HL-60 (cell line): Measurements from ENCODE around the gene ASB9.

Source experiments
- DNase-seq, 2 experiments: peaks; one replicate each; pipeline ENCODE4 v3.0.0-alpha.2; 2010 to 2020; ENCODE audit warnings: low read depth in 1 of 2, low spot score in 1 of 2
- H3K27ac ChIP-seq: fragments of 250-450 bp; sonication (Bioruptor Pico); replicated peaks from 2 replicates; pipeline ENCODE4 v1.5.1; 2020; ENCODE audit warnings: mild to moderate bottlenecking, moderate library complexity
- H3K27me3 ChIP-seq: fragments of 250-450 bp; sonication (Bioruptor Pico); 2 replicates; pipeline ENCODE4 v1.5.1; 2021; ENCODE audit warnings: mild to moderate bottlenecking, moderate library complexity; ENCODE audit not compliant: insufficient read depth, poor library complexity, severe bottlenecking
- H3K4me3 ChIP-seq: replicated peaks from 2 replicates; pipeline ENCODE4 v1.5.1; 2011; ENCODE audit warnings: mild to moderate bottlenecking, control low read depth, low read length; ENCODE audit not compliant: insufficient read depth
- GABPA ChIP-seq: IDR thresholded peaks from 2 replicates; pipeline ENCODE4 v1.6.1; 2012; ENCODE audit warnings: low read depth
- POLR2AphosphoS5 ChIP-seq: IDR thresholded peaks from 2 replicates; pipeline ENCODE4 v1.6.1; 2012; ENCODE audit warnings: low read depth
- SPI1 ChIP-seq: IDR thresholded peaks from 2 replicates; pipeline ENCODE4 v1.6.1; 2012; ENCODE audit warnings: low read depth, mild to moderate bottlenecking, borderline replicate concordance
- TF ChIP-seq, protein P1 (sequence below): IDR thresholded peaks from 2 replicates; pipeline ENCODE4 v1.6.1; 2012; ENCODE audit warnings: low read depth; ENCODE audit not compliant: insufficient replicate concordance
- TF ChIP-seq, protein P2 (sequence below): IDR thresholded peaks from one replicate; pipeline ENCODE4 v1.5.1; 2011; ENCODE audit warnings: low read length, control low read depth, inconsistent platforms; ENCODE audit not compliant: insufficient read depth

Gene ASB9

GRCh38 chrX:15215366-15215765 is 54.5 kb downstream of the ASB9 start:
- no peak for DNase-seq
- Histone ChIP-seq H3K4me3 (no peak overlapping the region), H3K27me3 (no peaks in the 10 kb centered on the region), H3K27ac (no peak overlapping the region)
- TF ChIP-seq, protein P1, sequence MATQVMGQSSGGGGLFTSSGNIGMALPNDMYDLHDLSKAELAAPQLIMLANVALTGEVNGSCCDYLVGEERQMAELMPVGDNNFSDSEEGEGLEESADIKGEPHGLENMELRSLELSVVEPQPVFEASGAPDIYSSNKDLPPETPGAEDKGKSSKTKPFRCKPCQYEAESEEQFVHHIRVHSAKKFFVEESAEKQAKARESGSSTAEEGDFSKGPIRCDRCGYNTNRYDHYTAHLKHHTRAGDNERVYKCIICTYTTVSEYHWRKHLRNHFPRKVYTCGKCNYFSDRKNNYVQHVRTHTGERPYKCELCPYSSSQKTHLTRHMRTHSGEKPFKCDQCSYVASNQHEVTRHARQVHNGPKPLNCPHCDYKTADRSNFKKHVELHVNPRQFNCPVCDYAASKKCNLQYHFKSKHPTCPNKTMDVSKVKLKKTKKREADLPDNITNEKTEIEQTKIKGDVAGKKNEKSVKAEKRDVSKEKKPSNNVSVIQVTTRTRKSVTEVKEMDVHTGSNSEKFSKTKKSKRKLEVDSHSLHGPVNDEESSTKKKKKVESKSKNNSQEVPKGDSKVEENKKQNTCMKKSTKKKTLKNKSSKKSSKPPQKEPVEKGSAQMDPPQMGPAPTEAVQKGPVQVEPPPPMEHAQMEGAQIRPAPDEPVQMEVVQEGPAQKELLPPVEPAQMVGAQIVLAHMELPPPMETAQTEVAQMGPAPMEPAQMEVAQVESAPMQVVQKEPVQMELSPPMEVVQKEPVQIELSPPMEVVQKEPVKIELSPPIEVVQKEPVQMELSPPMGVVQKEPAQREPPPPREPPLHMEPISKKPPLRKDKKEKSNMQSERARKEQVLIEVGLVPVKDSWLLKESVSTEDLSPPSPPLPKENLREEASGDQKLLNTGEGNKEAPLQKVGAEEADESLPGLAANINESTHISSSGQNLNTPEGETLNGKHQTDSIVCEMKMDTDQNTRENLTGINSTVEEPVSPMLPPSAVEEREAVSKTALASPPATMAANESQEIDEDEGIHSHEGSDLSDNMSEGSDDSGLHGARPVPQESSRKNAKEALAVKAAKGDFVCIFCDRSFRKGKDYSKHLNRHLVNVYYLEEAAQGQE = no peak

DNA sequence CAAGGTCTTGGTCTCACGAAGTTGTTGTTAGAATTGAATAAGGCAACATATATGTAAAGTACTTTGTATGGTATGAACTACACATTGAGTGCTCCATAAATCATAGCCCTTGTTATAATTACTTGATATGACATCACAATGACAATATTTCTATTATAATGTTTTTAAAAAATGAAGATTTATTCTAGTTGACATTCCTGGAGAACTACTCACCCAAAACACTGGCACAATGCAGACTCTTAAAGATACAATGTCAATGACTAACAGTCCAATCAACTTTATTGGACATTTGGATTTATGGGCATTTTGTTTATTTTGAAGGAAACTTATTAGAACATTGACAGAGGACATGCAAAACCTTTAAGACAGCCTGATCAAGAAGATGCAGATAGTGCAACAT is 55.3 kb downstream of the ASB9 start:
- Histone ChIP-seq H3K27ac (no peak overlapping the region), H3K27me3 (no peaks in the 10 kb centered on the region), H3K4me3 (no peak overlapping the region)
- TF ChIP-seq, protein P1 = no peak
- TF ChIP-seq SPI1 = no peak
- TF ChIP-seq, protein P2, sequence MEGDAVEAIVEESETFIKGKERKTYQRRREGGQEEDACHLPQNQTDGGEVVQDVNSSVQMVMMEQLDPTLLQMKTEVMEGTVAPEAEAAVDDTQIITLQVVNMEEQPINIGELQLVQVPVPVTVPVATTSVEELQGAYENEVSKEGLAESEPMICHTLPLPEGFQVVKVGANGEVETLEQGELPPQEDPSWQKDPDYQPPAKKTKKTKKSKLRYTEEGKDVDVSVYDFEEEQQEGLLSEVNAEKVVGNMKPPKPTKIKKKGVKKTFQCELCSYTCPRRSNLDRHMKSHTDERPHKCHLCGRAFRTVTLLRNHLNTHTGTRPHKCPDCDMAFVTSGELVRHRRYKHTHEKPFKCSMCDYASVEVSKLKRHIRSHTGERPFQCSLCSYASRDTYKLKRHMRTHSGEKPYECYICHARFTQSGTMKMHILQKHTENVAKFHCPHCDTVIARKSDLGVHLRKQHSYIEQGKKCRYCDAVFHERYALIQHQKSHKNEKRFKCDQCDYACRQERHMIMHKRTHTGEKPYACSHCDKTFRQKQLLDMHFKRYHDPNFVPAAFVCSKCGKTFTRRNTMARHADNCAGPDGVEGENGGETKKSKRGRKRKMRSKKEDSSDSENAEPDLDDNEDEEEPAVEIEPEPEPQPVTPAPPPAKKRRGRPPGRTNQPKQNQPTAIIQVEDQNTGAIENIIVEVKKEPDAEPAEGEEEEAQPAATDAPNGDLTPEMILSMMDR = no peak
- TF ChIP-seq GABPA = no peak
- no peak for TF ChIP-seq POLR2AphosphoS5
- no peak for DNase-seq

DNA sequence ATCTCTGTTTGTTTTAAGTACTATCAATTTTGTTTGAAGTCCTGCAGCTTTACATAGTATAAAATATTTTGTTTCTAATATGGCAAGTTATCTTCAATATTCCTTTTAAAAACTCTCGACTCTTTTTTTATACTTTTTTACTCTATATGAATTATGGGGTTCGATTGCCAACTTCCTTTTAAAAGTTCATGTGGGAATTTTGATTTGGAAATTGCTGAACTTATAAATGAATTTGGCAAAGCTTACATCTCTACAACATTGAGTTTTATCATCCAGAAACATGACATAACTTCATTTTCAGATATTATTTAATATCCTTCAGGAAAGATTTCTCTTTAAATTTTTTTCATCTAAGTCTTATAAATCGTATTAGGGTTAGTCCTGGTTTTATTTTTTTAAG is 60.8 kb downstream of the ASB9 start:
- H3K27me3 ChIP-seq = no peaks in the 10 kb centered on the region
- H3K4me3 ChIP-seq = no peak overlapping the region
- DNase-seq = no peak
- H3K27ac ChIP-seq = no peak overlapping the region
- TF ChIP-seq, protein P2 = no peak
- TF ChIP-seq, protein P1 = no peak
- TF ChIP-seq GABPA (no peak), SPI1 (no peak), POLR2AphosphoS5 (no peak)

DNA sequence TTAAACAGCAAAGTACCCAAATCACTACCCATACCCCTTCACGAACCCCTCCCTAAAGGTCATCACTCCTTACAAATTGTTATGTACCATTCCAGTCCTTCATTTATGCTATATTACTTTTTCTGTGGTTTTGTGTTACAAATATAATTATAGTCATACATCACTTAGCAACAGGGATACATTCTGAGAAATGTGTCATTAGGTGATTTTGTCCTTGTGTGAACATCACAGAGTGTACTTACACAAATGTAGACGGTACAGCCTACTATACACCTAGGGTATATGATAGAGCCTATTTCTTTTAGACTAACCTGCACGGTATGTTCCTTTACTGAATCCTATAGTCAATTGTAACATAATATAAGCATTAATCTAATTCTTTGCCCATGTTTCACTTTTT is 61.9 kb downstream of the ASB9 start:
- TF ChIP-seq, protein P2 = no peak
- TF ChIP-seq SPI1 = no peak
- TF ChIP-seq, protein P1 = no peak
- no peak for TF ChIP-seq POLR2AphosphoS5
- TF ChIP-seq GABPA = no peak
- no peak for DNase-seq
- Histone ChIP-seq H3K27me3 (no peaks in the 10 kb centered on the region), H3K4me3 (no peak overlapping the region), H3K27ac (no peak overlapping the region)
